Ovary (tissue), 3 donors: ENCODE measurements around the gene BAX.

Experiments
- CTCF ChIP-seq, 3 donors: fragments of 450-650 bp in 2 of 3; fragments of 200-600 bp in 1 of 3; IDR thresholded peaks; one replicate each; pipeline versions ENCODE4 v1.5.1 to v1.8.0; 2016 to 2022; ENCODE audit warnings: antibody characterized with exemption in 3 of 3, mild to moderate bottlenecking in 1 of 3
- EP300 ChIP-seq: sonication (generic); formaldehyde crosslinking; IDR thresholded peaks from one replicate; pipeline ENCODE4 v1.6.1; 2017; ENCODE audit warnings: antibody characterized with exemption
- POLR2A ChIP-seq: fragments of 450-650 bp; IDR thresholded peaks from one replicate; pipeline ENCODE4 v1.6.1; 2017; ENCODE audit warnings: antibody characterized with exemption, mild to moderate bottlenecking, moderate library complexity
- donor health status: DM: no; HTN: no; CAD: no.

GRCh38 chr19:48985711-48986110, 31.0 kb downstream of the BAX start:
- TF ChIP-seq CTCF (IDR thresholded peaks at IDR 0.05): no peak
- no peak for TF ChIP-seq EP300
- no peak for TF ChIP-seq POLR2A
